Measurements from ENCODE around the gene DRD3. TPM values are rescaled to one million over a fixed set of nuclear protein-coding genes. Genes with fewer than 3 reads are reported as not detected.

DRD3 gene
- total RNA-seq, 1 donor from 2014 or later: not detected

DNA sequence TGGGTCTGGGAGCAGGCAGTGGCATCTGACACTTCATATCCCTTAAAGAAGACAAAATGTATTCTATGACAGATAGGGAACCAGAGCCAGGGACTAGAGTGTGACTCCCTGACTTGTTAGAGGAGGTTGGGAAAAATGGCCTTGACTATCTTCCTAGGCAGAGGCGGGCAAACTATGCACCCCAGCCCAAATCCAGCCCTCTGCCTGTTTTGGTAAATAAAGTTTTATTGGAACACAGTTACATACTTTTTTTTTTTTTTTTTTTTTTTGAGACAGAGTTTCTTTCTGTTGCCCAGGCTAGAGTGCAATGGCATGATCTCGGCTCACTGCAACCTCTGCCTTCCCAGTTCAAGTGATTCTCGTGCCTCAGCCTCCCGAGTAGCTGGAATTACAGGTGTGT lies 75.0 kb downstream of the DRD3 start:
- H3K27ac Mint-ChIP-seq (ENCODE audit: unreplicated experiment): no peak overlapping the region
- DNase-seq (ENCODE audit: low read depth, low spot score): no peak
- no peaks in the 10 kb centered on the region for H3K9me3 Mint-ChIP-seq

DNA sequence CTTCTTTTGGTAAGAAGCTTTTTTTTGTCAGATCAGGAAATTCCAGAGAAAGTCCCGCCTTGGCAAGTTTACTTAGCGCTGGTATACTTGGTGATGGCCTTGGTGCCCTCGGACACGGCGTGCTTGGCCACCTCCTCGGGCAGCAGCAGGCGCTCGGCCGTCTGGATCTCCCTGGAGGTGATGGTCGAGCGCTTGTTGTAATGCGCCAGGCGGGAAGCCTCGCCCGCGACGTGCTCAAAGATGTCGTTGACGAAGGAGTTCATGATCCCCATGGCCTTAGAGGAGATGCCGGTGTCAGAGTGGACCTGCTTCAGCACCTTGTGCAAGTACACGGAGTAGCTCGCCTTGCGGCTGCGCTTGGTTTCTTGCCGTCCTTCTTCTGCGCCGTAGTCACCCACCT lies 75.7 kb downstream of the DRD3 start:
- TF ChIP-seq, protein P1, sequence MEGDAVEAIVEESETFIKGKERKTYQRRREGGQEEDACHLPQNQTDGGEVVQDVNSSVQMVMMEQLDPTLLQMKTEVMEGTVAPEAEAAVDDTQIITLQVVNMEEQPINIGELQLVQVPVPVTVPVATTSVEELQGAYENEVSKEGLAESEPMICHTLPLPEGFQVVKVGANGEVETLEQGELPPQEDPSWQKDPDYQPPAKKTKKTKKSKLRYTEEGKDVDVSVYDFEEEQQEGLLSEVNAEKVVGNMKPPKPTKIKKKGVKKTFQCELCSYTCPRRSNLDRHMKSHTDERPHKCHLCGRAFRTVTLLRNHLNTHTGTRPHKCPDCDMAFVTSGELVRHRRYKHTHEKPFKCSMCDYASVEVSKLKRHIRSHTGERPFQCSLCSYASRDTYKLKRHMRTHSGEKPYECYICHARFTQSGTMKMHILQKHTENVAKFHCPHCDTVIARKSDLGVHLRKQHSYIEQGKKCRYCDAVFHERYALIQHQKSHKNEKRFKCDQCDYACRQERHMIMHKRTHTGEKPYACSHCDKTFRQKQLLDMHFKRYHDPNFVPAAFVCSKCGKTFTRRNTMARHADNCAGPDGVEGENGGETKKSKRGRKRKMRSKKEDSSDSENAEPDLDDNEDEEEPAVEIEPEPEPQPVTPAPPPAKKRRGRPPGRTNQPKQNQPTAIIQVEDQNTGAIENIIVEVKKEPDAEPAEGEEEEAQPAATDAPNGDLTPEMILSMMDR (conservative IDR thresholded peaks at IDR 0.05): no peak
- no peaks in the 10 kb centered on the region for H3K36me3 Mint-ChIP-seq (ENCODE audit: low read depth)
- H3K4me1 Mint-ChIP-seq: peaks cover 11% of the 10 kb centered on the region
- no peaks in the 10 kb centered on the region for H3K9me3 Mint-ChIP-seq
- no peak overlapping the region for H3K4me3 Mint-ChIP-seq
- H3K27me3 Mint-ChIP-seq (ENCODE audit: low read depth): no peaks in the 10 kb centered on the region
- DNase-seq (ENCODE audit: low read depth, low spot score): no peak
- H3K27ac Mint-ChIP-seq (ENCODE audit: unreplicated experiment): no peak overlapping the region

More for the DNA sequence above, 75.0 kb downstream of the DRD3 start:
- TF ChIP-seq, protein P1 (conservative IDR thresholded peaks at IDR 0.05): no peak
- Mint-ChIP-seq H3K27me3 (ENCODE audit: low read depth) (no peaks in the 10 kb centered on the region), H3K36me3 (ENCODE audit: low read depth) (no peaks in the 10 kb centered on the region), H3K4me3 (no peak overlapping the region), H3K4me1 (peaks cover 11% of the 10 kb centered on the region)

DNA sequence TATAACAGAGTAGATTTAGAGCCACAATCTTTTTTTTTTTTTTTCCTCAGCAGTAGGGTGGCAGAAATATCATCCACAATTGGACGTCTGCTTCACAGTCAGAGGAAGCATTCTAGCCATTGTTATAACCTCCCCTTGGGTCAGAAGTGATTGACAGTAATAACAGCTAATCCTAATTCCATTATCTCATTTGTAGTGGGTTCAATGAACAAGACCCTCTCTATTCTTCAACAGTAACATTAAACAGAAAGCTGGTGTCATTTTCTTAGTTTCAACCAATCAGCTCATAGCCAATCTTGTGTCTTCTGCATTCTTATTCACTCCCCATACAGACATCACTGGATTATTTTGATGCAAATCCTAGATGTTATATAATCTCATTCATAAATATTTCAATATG lies 77.8 kb downstream of the DRD3 start:
- no peaks in the 10 kb centered on the region for H3K27me3 Mint-ChIP-seq (ENCODE audit: low read depth)
- H3K36me3 Mint-ChIP-seq (ENCODE audit: low read depth): no peaks in the 10 kb centered on the region
- no peak overlapping the region for H3K4me3 Mint-ChIP-seq
- H3K4me1 Mint-ChIP-seq: peaks cover 11% of the 10 kb centered on the region
- H3K9me3 Mint-ChIP-seq: no peaks in the 10 kb centered on the region
- no peak for DNase-seq (ENCODE audit: low read depth, low spot score)
- H3K27ac Mint-ChIP-seq (ENCODE audit: unreplicated experiment): no peak overlapping the region
- TF ChIP-seq, protein P1 (conservative IDR thresholded peaks at IDR 0.05): no peak

GRCh38 chr3:114095796-114096195 lies 83.1 kb downstream of the DRD3 start:
- no peak overlapping the region for H3K4me3 Mint-ChIP-seq
- H3K9me3 Mint-ChIP-seq: no peaks in the 10 kb centered on the region
- peaks cover 19% of the 10 kb centered on the region for H3K4me1 Mint-ChIP-seq

DNA sequence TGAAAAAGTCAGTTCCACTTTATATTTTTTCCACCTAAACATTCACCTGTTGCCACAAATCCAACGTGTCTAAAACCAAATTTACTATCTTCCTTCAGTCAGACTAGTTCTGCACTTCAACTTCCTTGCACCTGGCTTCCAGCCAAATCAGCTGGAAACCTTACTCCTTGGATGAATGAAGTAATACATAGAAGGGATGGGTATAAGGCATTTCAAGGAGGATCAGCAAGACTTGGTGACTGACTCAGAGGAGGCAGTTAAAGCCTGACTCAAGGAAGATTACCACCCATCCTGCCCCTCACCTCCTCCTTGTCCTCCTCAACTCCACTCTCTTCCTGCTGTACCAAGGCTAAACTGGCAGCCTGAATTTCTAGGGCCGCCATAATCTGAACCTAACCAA lies 85.3 kb downstream of the DRD3 start:
- no peak overlapping the region for H3K27ac Mint-ChIP-seq (ENCODE audit: unreplicated experiment)
- H3K27me3 Mint-ChIP-seq (ENCODE audit: low read depth): no peaks in the 10 kb centered on the region
- no peaks in the 10 kb centered on the region for H3K9me3 Mint-ChIP-seq
- no peak for DNase-seq (ENCODE audit: low read depth, low spot score)
- no peak overlapping the region for H3K4me3 Mint-ChIP-seq
- H3K4me1 Mint-ChIP-seq: peaks cover 14% of the 10 kb centered on the region
- H3K36me3 Mint-ChIP-seq (ENCODE audit: low read depth): peaks cover under 1% of the 10 kb centered on the region
- TF ChIP-seq, protein P1 (conservative IDR thresholded peaks at IDR 0.05): no peak

More at GRCh38 chr3:114095796-114096195, 83.1 kb downstream of the DRD3 start:
- TF ChIP-seq, protein P1 (conservative IDR thresholded peaks at IDR 0.05): no peak
- DNase-seq (ENCODE audit: low read depth, low spot score): no peak
- H3K27ac Mint-ChIP-seq (ENCODE audit: unreplicated experiment): no peak overlapping the region
- no peaks in the 10 kb centered on the region for H3K27me3 Mint-ChIP-seq (ENCODE audit: low read depth)
- no peaks in the 10 kb centered on the region for H3K36me3 Mint-ChIP-seq (ENCODE audit: low read depth)

GRCh38 chr3:114093016-114093380 lies 85.9 kb downstream of the DRD3 start:
- no peak for DNase-seq (ENCODE audit: low read depth, low spot score)
- H3K9me3 Mint-ChIP-seq: no peaks in the 10 kb centered on the region
- no peak overlapping the region for H3K4me3 Mint-ChIP-seq
- peaks cover 2% of the 10 kb centered on the region for H3K36me3 Mint-ChIP-seq (ENCODE audit: low read depth)
- TF ChIP-seq, protein P1 (conservative IDR thresholded peaks at IDR 0.05): no peak
- peaks cover 14% of the 10 kb centered on the region for H3K4me1 Mint-ChIP-seq
- no peak overlapping the region for H3K27ac Mint-ChIP-seq (ENCODE audit: unreplicated experiment)
- H3K27me3 Mint-ChIP-seq (ENCODE audit: low read depth): no peaks in the 10 kb centered on the region

Data from neural crest cell (in vitro differentiated cells).